Right lobe of liver (tissue), 6 donors: ENCODE results near the gene DEUP1. TPM values are rescaled to one million over a fixed set of nuclear protein-coding genes. Genes with fewer than 3 reads are reported as not detected.

ENCODE experiments used
- ATAC-seq, 4 donors: fragments of 200-7000 bp; cut with Tn5 transposase; one replicate each; pipeline ENCODE4 v1.9.1; 2020; ENCODE audit warnings: mild to moderate bottlenecking in 4 of 4, moderate library complexity in 4 of 4
- DNase-seq, 3 donors: peaks; one replicate each; pipeline ENCODE4 v3.0.0-alpha.2; 2020
- H3K27ac ChIP-seq, 3 donors: fragments of 200-600 bp; one replicate each; pipeline ENCODE4 v1.8.0; 2022
- H3K27me3 ChIP-seq, 2 donors: fragments of 200-600 bp; one replicate each; pipeline ENCODE4 v1.8.0; 2022
- H3K36me3 ChIP-seq, 4 donors: fragments of 200-600 bp; sonication (generic) in 1 of 4; one replicate each; pipeline versions ENCODE4 v1.5.1 to v1.8.0; 2017 to 2022; ENCODE audit warnings: control low read depth in 1 of 4
- H3K4me1 ChIP-seq, 4 donors: fragments of 200-600 bp; sonication (generic) in 1 of 4; one replicate each; pipeline versions ENCODE4 v1.5.1 to v1.8.0; 2017 to 2022; ENCODE audit warnings: control low read depth in 1 of 4
- H3K4me3 ChIP-seq, 3 donors: fragments of 200-600 bp; one replicate each; pipeline ENCODE4 v1.8.0; 2022
- H3K9me3 ChIP-seq, 4 donors: fragments of 200-600 bp; sonication (generic) in 1 of 4; one replicate each; pipeline versions ENCODE4 v1.5.1 to v1.8.0; 2017 to 2022; ENCODE audit warnings: control low read depth in 1 of 4
- POLR2A ChIP-seq: fragments of 450-650 bp; IDR thresholded peaks from one replicate; pipeline ENCODE4 v1.6.1; 2017; ENCODE audit warnings: antibody characterized with exemption, mild to moderate bottlenecking
- WGBS: methylation state at CpG from one replicate; pipeline ENCODE4 v1.1.6; 2018; ENCODE audit warnings: low coverage, low lambda C conversion rate; ENCODE audit not compliant: insufficient coverage; ENCODE audit errors: missing lambda C conversion rate; 5-methylcytosine and 5-hydroxymethylcytosine counted together
- intact Hi-C, 2 donors: fragments of 100-400 bp; cut with DNase I; formaldehyde crosslinking; loops; one replicate each; pipeline versions ENCODE4 v1.11.2 to v1.14.1; 2022
- total RNA-seq, 6 experiments: library from RNA; depleted of rRNA in 2 of 6; stranded (reverse); fragments of >200 nt in 2 of 6; fragmentation: NEBNext Ultra II Directional in 3 of 6; extraction: Animal tissue kit (Norgen Biotek cat#: 25700) in 3 of 6; gene quantifications; one replicate each; pipeline versions ENCODE4 v1.1.0 to v1.2.4, GENCODE V29; 2016 to 2023
- TF ChIP-seq, protein P1 (sequence below), 4 donors: fragments of 200-600 bp in 3 of 4; fragments of 450-650 bp in 1 of 4; IDR thresholded peaks; one replicate each; pipeline versions ENCODE4 v1.5.1 to v1.8.0; 2016 to 2022; ENCODE audit warnings: antibody characterized with exemption in 4 of 4, mild to moderate bottlenecking in 2 of 4
- donor health status: DM: no; HTN: yes; CAD: no.
- donor health status: DM: no; HTN: no; CAD: no.
- donor health status: DM: no; HTN: no; CAD: no.
- donor health status: DM: no; HTN: yes; CAD: no.
- donor health status: DM: no; HTN: yes; CAD: no.

The DEUP1 gene
- total RNA-seq, 6 experiments from 2014 or later = not detected

DNA sequence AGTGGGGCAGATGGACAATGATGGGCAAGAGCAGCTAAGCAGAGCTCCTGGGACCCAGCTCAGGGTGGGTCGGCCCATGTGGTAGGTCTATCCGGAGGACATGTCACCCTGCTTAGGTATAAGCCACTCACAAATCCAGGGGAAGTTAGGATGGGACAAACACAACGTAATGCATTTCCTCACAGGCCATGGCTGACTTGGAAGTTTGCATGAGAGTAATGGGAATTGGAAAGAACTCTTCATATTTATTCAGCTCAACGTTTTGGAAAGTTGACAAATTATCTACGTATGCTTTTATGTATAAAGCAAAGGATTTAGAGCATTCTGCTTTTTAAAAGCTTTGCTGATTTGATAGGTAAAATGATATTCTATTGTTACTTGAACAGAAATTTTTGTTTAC lies 137.7 kb downstream of the DEUP1 start:
- Histone ChIP-seq H3K4me3 (no peak overlapping the region), H3K4me1 (no peaks in the 10 kb centered on the region), H3K36me3 (no peaks in the 10 kb centered on the region), H3K9me3 (no peaks in the 10 kb centered on the region), H3K27me3 (no peaks in the 10 kb centered on the region), H3K27ac (no peak overlapping the region)
- no peak for ATAC-seq
- DNase-seq = no peak
- intact Hi-C loops = no loop called here
- 67% methylated on average over 5 of the region's 5 CpGs for WGBS
- TF ChIP-seq, protein P1, sequence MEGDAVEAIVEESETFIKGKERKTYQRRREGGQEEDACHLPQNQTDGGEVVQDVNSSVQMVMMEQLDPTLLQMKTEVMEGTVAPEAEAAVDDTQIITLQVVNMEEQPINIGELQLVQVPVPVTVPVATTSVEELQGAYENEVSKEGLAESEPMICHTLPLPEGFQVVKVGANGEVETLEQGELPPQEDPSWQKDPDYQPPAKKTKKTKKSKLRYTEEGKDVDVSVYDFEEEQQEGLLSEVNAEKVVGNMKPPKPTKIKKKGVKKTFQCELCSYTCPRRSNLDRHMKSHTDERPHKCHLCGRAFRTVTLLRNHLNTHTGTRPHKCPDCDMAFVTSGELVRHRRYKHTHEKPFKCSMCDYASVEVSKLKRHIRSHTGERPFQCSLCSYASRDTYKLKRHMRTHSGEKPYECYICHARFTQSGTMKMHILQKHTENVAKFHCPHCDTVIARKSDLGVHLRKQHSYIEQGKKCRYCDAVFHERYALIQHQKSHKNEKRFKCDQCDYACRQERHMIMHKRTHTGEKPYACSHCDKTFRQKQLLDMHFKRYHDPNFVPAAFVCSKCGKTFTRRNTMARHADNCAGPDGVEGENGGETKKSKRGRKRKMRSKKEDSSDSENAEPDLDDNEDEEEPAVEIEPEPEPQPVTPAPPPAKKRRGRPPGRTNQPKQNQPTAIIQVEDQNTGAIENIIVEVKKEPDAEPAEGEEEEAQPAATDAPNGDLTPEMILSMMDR (IDR thresholded peaks at IDR 0.05) = no peak
- TF ChIP-seq POLR2A = no peak

DNA sequence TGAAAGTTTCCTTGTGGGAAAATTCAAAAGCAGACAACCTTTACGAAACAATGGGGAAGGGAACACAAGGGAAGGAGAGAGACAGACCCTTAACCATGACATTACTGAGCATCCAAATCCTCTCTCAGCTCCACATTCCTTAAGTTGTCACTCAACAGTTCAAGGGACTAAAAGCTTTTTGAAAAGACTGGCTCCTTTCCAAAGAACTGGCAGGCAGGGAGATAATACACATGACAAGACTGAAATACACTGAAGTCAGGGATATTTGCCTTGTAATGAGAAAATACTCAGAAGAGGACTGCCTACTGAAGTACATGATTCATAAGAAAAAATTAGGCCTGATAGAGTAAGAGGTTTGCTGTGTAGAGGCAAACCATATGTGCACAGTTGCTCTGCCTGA lies 143.6 kb downstream of the DEUP1 start:
- H3K36me3 ChIP-seq = peaks cover 0 to 3% (median 0%) of the 10 kb centered on the region in 4 donors
- WGBS = 71% methylated on average over 1 of the region's 1 CpG

DNA sequence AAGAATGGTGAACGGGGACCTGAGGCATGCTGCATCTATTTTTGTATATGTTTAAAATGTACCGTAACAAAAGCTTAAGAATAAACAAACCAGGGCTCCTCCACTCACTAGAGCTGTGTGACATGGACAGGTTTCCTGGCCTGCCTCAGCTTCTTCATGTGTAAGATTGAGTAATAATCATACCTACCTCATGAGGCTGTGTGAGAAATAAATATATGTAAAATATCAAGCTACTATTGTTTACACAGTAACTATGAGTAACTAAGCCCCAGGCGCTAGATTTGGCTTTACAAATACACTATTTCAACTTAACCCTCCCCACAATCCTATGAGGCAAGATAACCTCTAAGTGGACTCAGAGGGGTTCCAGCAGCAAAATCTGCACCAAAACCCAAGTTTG lies 146.3 kb downstream of the DEUP1 start:
- H3K4me1 ChIP-seq = peaks cover 0 to 16% (median 6%) of the 10 kb centered on the region in 4 donors
- no peak overlapping the region for H3K27ac ChIP-seq

More for the DNA sequence above, 143.6 kb downstream of the DEUP1 start:
- TF ChIP-seq, protein P1 (IDR thresholded peaks at IDR 0.05) = no peak
- TF ChIP-seq POLR2A = no peak
- no peak for ATAC-seq
- no peak overlapping the region for H3K27ac ChIP-seq
- H3K27me3 ChIP-seq = no peaks in the 10 kb centered on the region
- DNase-seq = no peak
- H3K9me3 ChIP-seq = no peaks in the 10 kb centered on the region
- intact Hi-C loops = no loop called here
- H3K4me3 ChIP-seq = no peak overlapping the region
- H3K4me1 ChIP-seq = no peaks in the 10 kb centered on the region

DNA sequence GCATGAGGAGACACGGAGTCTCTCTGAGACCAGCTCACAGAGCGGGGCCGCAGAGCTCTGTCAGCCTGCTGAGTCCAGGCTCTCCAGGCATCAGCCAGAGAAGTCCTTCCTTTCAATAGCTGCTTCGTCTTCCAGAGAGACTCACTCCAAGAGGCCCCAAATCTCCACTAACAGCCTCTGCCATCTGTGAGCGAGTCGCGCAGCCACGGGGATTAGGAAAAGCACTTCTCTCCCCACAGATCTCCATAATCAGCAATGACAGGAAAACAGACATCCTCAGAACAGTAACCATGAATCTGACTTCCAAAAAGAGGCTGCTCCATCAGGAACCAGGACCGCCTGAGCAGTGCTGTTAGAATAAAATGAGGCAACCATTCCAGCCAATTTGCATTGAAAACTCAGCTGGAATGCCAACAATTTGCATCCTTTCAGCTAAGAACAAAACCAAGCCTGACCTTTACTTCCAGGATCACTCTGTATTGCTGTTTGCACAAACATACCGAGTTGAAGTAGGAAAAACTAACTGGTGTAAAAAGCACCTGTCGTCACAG lies 147.2 kb downstream of the DEUP1 start:
- WGBS = 69% methylated on average over 4 of the region's 11 CpGs
- ATAC-seq (no peak), DNase-seq (no peak)
- no peak overlapping the region for H3K4me3 ChIP-seq
- H3K4me1 ChIP-seq = peaks cover 0 to 20% (median 8%) of the 10 kb centered on the region in 4 donors
- no peaks in the 10 kb centered on the region for H3K27me3 ChIP-seq
- TF ChIP-seq, protein P1 (IDR thresholded peaks at IDR 0.05) = no peak
- no peak for TF ChIP-seq POLR2A
- peaks cover 0 to 3% (median 0%) of the 10 kb centered on the region in 4 donors for H3K36me3 ChIP-seq
- H3K9me3 ChIP-seq = no peaks in the 10 kb centered on the region
- no peak overlapping the region for H3K27ac ChIP-seq
- intact Hi-C loops = no loop called here

More for the DNA sequence above, 146.3 kb downstream of the DEUP1 start:
- Histone ChIP-seq H3K9me3 (no peaks in the 10 kb centered on the region), H3K27me3 (no peaks in the 10 kb centered on the region), H3K36me3 (peaks cover 0 to 3% (median 0%) of the 10 kb centered on the region in 4 donors), H3K4me3 (no peak overlapping the region)
- DNase-seq = no peak
- ATAC-seq = no peak
- intact Hi-C loops = no loop called here
- WGBS = 86% methylated on average over 3 of the region's 3 CpGs
- TF ChIP-seq, protein P1 (IDR thresholded peaks at IDR 0.05) = no peak
